Esophagus mucosa (tissue), 1 donor: ENCODE measurements around the gene LRIT3. TPM values are rescaled to one million over a fixed set of nuclear protein-coding genes. Genes with fewer than 3 reads are reported as not detected.
A peak's percentile ranks its signal among the peaks of the same experiment; 100 is the strongest.
"Not testable (repeated sequence)": the region's sequence is repeated elsewhere in the genome, so short reads cannot be mapped to it uniquely, and the experiment has no call there.

Experiments used
- ATAC-seq: fragments of 200-7000 bp; cut with Tn5 transposase; one replicate; pipeline ENCODE4 v1.9.1; 2020
- total RNA-seq: library from RNA; stranded (reverse); gene quantifications from one replicate; pipeline ENCODE4 v1.2.4, GENCODE V29; 2023
- donor health status: DM: yes; HTN: yes; CAD: no.

Gene LRIT3
- total RNA-seq, 1 donor from 2014 or later, result 0.16 TPM

- no peak for ATAC-seq
Observed at GRCh38 chr4:109850601-109851000, 2.7 kb downstream of the LRIT3 start.

GRCh38 chr4:109859426-109860300 is 11.8 kb downstream of the LRIT3 start:
- not testable (repeated sequence) for ATAC-seq

DNA sequence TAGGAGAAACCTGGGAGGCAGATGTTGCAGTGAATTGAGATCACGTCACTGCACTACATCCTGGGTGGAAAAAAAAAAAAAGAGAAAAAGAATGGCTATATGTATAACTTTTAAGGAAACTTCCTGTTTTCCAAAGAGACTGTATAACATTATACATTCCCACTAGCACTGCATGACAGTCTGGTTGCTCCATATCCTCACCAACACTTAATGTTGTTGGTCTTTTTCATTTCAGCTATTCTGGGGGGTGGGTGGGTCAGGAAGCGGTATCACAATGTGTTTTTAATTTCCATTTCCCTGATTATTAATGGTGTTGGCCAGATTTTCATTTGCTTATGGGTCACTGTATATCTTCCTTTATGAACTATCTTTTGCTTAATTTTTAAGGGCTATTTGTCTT is 13.4 kb downstream of the LRIT3 start:
- no peak for ATAC-seq

- no peak for ATAC-seq
Observed at GRCh38 chr4:109861916-109862511, 14.1 kb downstream of the LRIT3 start.

GRCh38 chr4:109864134-109864533 is 16.2 kb downstream of the LRIT3 start:
- no peak for ATAC-seq

GRCh38 chr4:109870061-109870460 is 22.2 kb downstream of the LRIT3 start:
- ATAC-seq, result no peak

GRCh38 chr4:109872065-109872464 is 24.2 kb downstream of the LRIT3 start:
- no peak for ATAC-seq

DNA sequence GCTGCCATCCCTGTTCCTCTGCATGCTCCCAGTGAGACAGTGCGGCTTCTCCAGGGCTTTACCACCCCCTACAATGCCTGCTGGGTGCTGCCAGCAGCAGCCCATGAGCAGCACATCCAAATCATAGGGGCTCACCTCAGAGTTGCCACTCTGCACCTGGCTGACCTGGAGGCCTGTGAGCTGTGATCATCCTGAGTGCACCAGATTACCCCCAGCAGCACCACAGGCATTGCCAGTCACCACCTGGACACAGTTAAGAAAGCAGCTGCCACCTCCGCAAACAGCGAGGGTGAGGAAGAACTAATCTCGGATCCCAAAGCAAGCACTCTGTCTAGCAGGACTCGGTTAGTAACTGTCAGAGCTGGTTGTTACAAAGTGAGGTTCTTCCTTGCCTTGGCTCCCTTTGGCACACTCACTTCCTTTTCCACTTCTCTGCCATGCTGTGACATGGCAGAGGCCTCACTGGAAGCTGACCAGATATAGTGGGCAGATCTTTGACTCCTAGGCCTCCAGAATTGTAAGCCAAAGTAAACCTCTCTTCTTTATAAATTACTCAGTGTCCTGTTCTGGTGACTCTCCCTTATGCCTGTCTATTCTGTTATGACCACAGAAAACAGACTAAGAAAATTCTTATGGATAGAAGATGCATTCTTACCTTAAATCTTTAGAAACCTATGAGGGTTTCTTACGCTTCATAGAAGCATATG is 25.2 kb downstream of the LRIT3 start:
- ATAC-seq, result no peak

DNA sequence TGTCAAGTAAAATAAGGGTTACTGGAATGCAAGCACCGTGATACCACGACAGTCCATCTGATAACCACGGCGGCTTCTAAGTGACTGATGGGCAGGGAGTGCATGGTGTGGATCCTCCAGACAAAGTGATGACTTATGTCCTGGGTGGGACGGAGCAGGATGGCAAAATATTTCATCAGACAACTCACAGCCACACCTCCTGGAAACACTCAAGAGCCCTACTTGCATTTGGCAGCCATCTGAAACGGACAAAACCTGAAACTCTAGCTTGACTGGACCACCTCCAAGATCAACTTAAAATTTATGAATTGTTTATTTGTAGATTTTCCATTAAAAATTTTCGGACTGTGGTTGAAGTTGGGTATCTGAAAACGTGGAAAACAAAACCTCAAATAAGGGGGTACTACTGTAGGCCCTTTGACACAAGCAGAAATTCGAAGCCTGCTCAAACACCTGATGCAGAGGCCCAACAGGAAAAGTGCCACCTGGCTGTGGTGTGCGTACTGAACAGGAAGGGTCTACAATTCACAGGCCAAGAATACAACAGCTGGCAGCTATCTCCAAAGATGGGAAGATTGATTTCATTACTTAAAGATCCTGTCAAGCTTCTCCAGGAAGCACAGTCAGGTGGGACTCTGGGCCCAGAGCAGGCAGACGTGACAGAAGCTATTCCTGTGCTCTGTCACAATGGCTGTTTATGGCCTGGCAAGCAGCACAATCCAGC is 26.0 kb downstream of the LRIT3 start:
- ATAC-seq, result peak; percentile 93

DNA sequence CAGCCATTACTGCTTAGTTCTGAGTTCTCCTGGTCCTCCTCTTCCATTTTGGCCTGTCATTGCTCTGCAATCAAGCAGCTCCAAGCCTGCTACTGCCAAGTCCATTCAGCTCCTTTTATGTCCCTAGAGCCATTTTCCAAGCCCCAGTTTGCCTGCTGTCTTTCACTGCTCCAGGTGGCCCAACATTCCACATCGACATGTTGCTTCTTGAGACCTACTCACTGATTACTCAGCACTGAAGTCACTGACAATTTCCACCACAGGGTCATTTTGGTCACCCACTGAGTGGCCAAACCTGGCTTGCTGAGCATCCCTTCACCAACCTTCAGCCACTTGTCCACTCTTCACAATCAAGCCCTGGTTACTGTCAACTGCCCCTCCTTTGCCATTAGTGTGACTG is 27.2 kb downstream of the LRIT3 start:
- peak; percentile 25 for ATAC-seq

- not testable (repeated sequence) for ATAC-seq
Observed at GRCh38 chr4:109875553-109875952, 27.6 kb downstream of the LRIT3 start.

GRCh38 chr4:109876634-109877265 is 28.8 kb downstream of the LRIT3 start:
- no peak for ATAC-seq

DNA sequence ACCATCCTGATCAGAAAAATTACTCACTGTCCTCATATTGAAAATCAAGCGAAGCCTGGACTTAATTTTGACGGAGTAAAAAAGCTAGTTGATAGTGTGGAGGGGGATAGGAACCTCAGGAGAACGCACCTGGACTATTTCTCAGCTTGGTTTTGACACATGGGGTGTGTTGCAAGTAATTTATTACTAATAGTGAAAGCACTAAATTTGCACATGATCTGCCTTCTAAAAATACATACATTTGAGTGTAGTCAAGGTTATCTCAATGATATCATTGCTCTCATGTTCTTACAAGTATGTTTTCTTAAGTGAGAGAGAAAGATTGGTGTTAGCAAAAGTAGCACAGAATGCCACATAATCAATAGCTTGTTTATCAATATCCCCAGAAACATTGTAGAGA is 29.5 kb downstream of the LRIT3 start:
- ATAC-seq, result no peak

- ATAC-seq, result no peak
Observed at GRCh38 chr4:109878355-109878754, 30.4 kb downstream of the LRIT3 start.

DNA sequence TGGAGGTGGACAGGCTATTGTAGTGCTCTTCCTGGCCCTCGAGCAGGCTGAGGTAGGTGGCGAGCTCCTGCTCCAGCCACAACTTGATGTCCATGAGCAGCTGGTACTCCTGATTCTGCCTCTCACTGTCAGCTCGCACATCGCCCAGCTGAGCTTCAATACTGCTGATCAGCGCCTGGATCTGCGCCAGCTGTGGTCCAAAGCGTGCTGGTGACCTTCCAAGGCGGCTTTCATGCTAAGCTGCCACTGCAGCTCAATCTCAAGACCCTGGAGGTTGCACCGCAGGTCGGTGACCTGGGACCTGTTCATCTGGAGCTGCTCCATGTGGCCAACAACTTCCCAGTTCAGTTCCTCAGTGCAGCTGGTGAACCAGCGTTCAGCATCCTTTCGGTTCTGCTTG is 31.2 kb downstream of the LRIT3 start:
- ATAC-seq, result no peak

DNA sequence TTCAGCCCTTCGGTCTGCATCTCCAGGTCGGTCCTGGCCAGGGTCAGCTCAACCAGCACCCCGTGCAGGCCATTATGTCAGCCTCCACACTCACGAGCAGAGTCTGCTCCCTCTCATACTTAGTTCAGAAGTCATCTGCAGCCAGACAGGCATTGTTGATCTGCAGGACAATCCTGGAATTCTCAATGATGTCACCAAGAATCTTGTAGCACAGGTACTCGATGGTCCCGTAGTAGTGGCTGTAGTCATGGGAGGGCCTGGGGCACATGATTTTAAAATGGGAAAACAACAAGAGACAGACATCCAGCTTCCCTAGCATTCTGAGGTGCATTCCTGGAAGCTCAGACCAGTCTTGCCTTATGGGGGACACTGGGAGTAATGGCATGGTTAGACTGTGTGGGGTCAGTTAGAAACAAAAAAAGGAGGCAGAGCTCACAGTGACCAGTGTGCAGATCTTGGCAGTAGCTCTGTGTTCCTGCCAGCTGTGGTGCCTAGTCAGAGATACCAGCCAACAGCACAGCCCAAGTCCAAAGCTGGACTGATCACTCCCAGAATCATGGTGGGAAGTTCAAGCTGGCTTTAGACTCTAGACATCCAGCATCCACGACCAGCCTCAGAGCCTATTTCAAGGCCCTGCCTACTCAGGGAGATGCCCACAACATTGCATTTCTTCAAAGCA is 31.9 kb downstream of the LRIT3 start:
- no peak for ATAC-seq

- ATAC-seq, result no peak
Observed at GRCh38 chr4:109886303-109886702, 38.4 kb downstream of the LRIT3 start.

- ATAC-seq, result no peak
Observed at GRCh38 chr4:109887071-109887470, 39.2 kb downstream of the LRIT3 start.

DNA sequence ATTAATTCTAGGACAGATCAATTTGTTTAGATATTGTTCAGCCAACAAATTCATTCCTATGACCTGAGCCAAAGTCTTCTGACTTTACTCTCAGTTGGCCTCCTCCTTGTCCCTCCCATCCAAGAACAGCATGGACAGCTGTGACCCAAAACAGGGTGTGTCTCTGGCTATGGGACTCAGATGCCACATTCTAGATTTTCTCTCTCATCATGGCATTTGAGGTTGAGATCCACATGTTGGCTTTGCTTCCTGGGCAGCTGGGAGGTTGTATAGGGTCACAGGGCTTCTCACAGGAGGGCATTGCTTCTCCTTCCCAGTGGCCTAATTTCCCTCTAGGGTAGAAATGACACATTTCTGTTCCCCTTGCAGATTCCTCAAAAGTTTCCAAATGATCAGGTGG is 42.2 kb downstream of the LRIT3 start:
- no peak for ATAC-seq

- ATAC-seq, result no peak
Observed at GRCh38 chr4:109902559-109903251, 54.8 kb downstream of the LRIT3 start.

GRCh38 chr4:109908731-109909130 is 60.8 kb downstream of the LRIT3 start:
- no peak for ATAC-seq
